ENCODE data around the gene NEDD1.

DNA sequence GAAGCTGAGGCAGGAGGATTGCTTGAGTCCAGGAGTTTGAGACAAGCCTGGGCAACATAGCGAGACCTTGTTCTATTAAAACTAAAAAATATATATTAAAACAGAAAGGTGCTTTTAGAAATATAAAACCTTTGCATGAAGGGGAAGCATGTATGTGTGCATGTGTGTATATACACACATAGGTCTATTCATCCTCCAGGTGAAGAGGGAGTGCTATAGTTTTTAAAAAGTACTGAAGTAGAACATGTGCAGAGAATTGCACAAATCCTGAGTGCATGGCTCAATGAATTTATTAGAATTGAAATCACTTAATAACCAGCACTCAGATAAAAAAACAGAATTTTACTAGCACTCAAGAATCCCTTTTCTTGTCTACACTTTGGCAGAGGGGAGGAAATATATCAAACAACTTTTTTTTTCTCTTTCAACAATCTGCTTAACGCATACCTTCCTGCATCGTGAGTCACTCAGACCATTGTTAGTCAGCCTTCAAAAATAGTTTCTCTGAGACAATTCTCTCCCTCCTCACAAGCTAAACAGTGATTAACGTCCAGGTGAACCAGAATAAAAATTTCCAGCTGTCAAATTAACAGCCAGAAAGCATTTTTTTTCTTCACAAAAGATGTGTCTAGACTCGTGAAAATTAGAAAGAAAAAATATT, 17.7 kb upstream of the NEDD1 start:
- TF ChIP-seq, protein P1, sequence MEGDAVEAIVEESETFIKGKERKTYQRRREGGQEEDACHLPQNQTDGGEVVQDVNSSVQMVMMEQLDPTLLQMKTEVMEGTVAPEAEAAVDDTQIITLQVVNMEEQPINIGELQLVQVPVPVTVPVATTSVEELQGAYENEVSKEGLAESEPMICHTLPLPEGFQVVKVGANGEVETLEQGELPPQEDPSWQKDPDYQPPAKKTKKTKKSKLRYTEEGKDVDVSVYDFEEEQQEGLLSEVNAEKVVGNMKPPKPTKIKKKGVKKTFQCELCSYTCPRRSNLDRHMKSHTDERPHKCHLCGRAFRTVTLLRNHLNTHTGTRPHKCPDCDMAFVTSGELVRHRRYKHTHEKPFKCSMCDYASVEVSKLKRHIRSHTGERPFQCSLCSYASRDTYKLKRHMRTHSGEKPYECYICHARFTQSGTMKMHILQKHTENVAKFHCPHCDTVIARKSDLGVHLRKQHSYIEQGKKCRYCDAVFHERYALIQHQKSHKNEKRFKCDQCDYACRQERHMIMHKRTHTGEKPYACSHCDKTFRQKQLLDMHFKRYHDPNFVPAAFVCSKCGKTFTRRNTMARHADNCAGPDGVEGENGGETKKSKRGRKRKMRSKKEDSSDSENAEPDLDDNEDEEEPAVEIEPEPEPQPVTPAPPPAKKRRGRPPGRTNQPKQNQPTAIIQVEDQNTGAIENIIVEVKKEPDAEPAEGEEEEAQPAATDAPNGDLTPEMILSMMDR (conservative IDR thresholded peaks at IDR 0.05; ENCODE audit: low read depth, low read length) = no peak
- TF ChIP-seq EZH2 (IDR thresholded peaks at IDR 0.05; ENCODE audit: low read length, unreplicated experiment) (no peak), EZH2phosphoT487 (IDR thresholded peaks at IDR 0.05; ENCODE audit: borderline replicate concordance, low read length) (no peak)

All from PC-3 (cell line).